ENCODE measurements around the gene ADNP. TPM values are rescaled to one million over a fixed set of nuclear protein-coding genes. Genes with fewer than 3 reads are reported as not detected.
A peak's percentile ranks its signal among the peaks of the same experiment; 100 is the strongest.

ADNP gene
- total and polyA plus RNA-seq, 2 experiments from 2014 or later, result 95.0 to 106 TPM

DNA sequence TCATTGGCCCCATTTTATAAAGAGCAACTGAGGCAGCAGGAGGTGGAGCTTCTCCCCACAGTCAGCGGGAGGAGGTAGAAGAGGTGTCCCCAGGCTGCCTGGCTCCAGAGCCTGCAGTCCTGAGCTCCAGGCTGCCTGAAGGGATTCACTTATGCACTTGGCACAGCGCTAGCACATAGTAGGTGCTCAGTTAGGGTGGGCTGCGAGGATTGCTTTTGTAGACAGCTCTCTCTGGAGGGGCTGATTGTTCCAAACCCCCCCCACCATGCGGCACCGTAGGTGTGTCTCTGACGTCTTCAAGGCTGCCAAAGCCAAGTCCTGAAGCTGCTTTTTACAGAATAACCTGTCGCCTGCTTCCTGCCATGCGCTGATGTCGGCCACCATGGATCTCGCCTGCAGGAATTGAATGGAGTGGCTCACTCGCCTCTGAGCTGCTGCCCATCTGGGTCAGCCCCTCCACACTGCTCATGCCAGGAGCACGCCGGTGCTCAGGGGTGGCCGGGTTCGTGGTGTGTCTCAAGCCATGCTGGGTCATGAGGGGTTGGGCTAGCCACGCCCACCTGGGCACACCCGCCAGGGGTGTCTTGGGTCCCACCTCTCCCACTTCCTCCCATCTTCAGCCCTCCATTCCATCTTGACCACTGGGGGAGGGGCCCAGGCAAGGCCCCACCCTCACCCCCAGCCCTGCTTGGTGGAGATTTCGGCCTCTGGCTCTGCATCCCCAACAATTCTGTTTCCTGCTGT, 76.6 kb downstream of the ADNP start:
- TF ChIP-seq, protein P1, sequence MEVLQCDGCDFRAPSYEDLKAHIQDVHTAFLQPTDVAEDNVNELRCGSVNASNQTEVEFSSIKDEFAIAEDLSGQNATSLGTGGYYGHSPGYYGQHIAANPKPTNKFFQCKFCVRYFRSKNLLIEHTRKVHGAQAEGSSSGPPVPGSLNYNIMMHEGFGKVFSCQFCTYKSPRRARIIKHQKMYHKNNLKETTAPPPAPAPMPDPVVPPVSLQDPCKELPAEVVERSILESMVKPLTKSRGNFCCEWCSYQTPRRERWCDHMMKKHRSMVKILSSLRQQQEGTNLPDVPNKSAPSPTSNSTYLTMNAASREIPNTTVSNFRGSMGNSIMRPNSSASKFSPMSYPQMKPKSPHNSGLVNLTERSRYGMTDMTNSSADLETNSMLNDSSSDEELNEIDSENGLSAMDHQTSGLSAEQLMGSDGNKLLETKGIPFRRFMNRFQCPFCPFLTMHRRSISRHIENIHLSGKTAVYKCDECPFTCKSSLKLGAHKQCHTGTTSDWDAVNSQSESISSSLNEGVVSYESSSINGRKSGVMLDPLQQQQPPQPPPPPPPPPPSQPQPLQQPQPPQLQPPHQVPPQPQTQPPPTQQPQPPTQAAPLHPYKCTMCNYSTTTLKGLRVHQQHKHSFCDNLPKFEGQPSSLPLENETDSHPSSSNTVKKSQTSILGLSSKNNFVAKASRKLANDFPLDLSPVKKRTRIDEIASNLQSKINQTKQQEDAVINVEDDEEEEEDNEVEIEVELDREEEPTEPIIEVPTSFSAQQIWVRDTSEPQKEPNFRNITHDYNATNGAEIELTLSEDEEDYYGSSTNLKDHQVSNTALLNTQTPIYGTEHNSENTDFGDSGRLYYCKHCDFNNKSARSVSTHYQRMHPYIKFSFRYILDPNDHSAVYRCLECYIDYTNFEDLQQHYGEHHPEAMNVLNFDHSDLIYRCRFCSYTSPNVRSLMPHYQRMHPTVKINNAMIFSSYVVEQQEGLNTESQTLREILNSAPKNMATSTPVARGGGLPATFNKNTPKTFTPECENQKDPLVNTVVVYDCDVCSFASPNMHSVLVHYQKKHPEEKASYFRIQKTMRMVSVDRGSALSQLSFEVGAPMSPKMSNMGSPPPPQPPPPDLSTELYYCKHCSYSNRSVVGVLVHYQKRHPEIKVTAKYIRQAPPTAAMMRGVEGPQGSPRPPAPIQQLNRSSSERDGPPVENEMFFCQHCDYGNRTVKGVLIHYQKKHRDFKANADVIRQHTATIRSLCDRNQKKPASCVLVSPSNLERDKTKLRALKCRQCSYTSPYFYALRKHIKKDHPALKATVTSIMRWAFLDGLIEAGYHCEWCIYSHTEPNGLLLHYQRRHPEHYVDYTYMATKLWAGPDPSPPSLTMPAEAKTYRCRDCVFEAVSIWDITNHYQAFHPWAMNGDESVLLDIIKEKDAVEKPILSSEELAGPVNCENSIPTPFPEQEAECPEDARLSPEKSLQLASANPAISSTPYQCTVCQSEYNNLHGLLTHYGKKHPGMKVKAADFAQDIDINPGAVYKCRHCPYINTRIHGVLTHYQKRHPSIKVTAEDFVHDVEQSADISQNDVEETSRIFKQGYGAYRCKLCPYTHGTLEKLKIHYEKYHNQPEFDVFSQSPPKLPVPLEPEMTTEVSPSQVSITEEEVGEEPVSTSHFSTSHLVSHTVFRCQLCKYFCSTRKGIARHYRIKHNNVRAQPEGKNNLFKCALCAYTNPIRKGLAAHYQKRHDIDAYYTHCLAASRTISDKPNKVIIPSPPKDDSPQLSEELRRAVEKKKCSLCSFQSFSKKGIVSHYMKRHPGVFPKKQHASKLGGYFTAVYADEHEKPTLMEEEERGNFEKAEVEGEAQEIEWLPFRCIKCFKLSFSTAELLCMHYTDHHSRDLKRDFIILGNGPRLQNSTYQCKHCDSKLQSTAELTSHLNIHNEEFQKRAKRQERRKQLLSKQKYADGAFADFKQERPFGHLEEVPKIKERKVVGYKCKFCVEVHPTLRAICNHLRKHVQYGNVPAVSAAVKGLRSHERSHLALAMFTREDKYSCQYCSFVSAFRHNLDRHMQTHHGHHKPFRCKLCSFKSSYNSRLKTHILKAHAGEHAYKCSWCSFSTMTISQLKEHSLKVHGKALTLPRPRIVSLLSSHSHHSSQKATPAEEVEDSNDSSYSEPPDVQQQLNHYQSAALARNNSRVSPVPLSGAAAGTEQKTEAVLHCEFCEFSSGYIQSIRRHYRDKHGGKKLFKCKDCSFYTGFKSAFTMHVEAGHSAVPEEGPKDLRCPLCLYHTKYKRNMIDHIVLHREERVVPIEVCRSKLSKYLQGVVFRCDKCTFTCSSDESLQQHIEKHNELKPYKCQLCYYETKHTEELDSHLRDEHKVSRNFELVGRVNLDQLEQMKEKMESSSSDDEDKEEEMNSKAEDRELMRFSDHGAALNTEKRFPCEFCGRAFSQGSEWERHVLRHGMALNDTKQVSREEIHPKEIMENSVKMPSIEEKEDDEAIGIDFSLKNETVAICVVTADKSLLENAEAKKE (CRISPR knock-in tag; IDR thresholded peaks at IDR 0.05), result no peak
- TF ChIP-seq EZH2 (IDR thresholded peaks at IDR 0.05; ENCODE audit: low read depth, unreplicated experiment) (no peak), NANOG (IDR thresholded peaks at IDR 0.05; ENCODE audit: borderline replicate concordance) (no peak), EZH2phosphoT487 (IDR thresholded peaks at IDR 0.05; ENCODE audit: unreplicated experiment) (no peak), POLR2AphosphoS5 (IDR thresholded peaks at IDR 0.05; ENCODE audit: low read depth) (no peak), STAT1 (IDR thresholded peaks at IDR 0.05; ENCODE audit: unreplicated experiment) (no peak), JUNB (IDR thresholded peaks at IDR 0.05; ENCODE audit: unreplicated experiment) (no peak), ZNF331 (CRISPR knock-in tag; IDR thresholded peaks at IDR 0.05; ENCODE audit: low read depth) (no peak), ZNF114 (CRISPR knock-in tag; IDR thresholded peaks at IDR 0.05) (no peak), CREB1 (CRISPR knock-in tag; IDR thresholded peaks at IDR 0.05; ENCODE audit: low read depth) (no peak)
- TF ChIP-seq, protein P2, sequence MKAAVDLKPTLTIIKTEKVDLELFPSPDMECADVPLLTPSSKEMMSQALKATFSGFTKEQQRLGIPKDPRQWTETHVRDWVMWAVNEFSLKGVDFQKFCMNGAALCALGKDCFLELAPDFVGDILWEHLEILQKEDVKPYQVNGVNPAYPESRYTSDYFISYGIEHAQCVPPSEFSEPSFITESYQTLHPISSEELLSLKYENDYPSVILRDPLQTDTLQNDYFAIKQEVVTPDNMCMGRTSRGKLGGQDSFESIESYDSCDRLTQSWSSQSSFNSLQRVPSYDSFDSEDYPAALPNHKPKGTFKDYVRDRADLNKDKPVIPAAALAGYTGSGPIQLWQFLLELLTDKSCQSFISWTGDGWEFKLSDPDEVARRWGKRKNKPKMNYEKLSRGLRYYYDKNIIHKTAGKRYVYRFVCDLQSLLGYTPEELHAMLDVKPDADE (IDR thresholded peaks at IDR 0.05), result no peak
- TF ChIP-seq, protein P3, sequence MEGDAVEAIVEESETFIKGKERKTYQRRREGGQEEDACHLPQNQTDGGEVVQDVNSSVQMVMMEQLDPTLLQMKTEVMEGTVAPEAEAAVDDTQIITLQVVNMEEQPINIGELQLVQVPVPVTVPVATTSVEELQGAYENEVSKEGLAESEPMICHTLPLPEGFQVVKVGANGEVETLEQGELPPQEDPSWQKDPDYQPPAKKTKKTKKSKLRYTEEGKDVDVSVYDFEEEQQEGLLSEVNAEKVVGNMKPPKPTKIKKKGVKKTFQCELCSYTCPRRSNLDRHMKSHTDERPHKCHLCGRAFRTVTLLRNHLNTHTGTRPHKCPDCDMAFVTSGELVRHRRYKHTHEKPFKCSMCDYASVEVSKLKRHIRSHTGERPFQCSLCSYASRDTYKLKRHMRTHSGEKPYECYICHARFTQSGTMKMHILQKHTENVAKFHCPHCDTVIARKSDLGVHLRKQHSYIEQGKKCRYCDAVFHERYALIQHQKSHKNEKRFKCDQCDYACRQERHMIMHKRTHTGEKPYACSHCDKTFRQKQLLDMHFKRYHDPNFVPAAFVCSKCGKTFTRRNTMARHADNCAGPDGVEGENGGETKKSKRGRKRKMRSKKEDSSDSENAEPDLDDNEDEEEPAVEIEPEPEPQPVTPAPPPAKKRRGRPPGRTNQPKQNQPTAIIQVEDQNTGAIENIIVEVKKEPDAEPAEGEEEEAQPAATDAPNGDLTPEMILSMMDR (conservative IDR thresholded peaks at IDR 0.05; ENCODE audit: low read depth in 2 of 2), result no peak
- TF ChIP-seq, protein P4, sequence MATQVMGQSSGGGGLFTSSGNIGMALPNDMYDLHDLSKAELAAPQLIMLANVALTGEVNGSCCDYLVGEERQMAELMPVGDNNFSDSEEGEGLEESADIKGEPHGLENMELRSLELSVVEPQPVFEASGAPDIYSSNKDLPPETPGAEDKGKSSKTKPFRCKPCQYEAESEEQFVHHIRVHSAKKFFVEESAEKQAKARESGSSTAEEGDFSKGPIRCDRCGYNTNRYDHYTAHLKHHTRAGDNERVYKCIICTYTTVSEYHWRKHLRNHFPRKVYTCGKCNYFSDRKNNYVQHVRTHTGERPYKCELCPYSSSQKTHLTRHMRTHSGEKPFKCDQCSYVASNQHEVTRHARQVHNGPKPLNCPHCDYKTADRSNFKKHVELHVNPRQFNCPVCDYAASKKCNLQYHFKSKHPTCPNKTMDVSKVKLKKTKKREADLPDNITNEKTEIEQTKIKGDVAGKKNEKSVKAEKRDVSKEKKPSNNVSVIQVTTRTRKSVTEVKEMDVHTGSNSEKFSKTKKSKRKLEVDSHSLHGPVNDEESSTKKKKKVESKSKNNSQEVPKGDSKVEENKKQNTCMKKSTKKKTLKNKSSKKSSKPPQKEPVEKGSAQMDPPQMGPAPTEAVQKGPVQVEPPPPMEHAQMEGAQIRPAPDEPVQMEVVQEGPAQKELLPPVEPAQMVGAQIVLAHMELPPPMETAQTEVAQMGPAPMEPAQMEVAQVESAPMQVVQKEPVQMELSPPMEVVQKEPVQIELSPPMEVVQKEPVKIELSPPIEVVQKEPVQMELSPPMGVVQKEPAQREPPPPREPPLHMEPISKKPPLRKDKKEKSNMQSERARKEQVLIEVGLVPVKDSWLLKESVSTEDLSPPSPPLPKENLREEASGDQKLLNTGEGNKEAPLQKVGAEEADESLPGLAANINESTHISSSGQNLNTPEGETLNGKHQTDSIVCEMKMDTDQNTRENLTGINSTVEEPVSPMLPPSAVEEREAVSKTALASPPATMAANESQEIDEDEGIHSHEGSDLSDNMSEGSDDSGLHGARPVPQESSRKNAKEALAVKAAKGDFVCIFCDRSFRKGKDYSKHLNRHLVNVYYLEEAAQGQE (IDR thresholded peaks at IDR 0.05; ENCODE audit: unreplicated experiment), result no peak
- no peaks in the 10 kb centered on the region for H3K9me2 ChIP-seq (ENCODE audit: insufficient read depth)
- Mint-ChIP-seq H3K27ac (no peak overlapping the region), H3K27me3 (ENCODE audit: insufficient read depth, low read depth, poor library complexity) (peaks cover 13% of the 10 kb centered on the region), H3K4me1 (peaks cover 34% of the 10 kb centered on the region), H3K9me3 (no peaks in the 10 kb centered on the region; the same call in 2 of the 3 replicates), H3K36me3 (ENCODE audit: low read depth) (no peaks in the 10 kb centered on the region), H3K4me3 (no peak overlapping the region)
- no peaks in the 10 kb centered on the region for H4K20me1 ChIP-seq (replicated peaks; ENCODE audit: insufficient read depth)
- no peaks in the 10 kb centered on the region for H3K27me3 ChIP-seq (ENCODE audit: insufficient read depth)
- no peak overlapping the region for H2AFZ ChIP-seq
- peaks cover 14% of the 10 kb centered on the region for H3K4me1 ChIP-seq (ENCODE audit: insufficient read depth)
- H3K4me3 ChIP-seq, result no peak overlapping the region
- ATAC-seq (no peak), DNase-seq (ENCODE audit: low spot score) (no peak)
- no peaks in the 10 kb centered on the region for H3K79me2 ChIP-seq (replicated peaks; ENCODE audit: insufficient read depth)
- H3K27ac ChIP-seq (ENCODE audit: low read depth), result 0 out of 2 replicates have a peak overlapping the region, but pooled peaks have one; percentile 66
- H3K4me2 ChIP-seq, result no peak overlapping the region
- H3K36me3 ChIP-seq (ENCODE audit: insufficient read depth), result no peaks in the 10 kb centered on the region
- H3F3A ChIP-seq (replicated peaks; ENCODE audit: low read depth), result no peaks in the 10 kb centered on the region
